Astrocyte (in vitro differentiated cells and primary cell): Measurements from ENCODE around the gene CDX2.

ENCODE experiments used
- EZH2 ChIP-seq: IDR thresholded peaks from 2 replicates; pipeline ENCODE4 v1.6.1; 2012; ENCODE audit warnings: mild to moderate bottlenecking, low read length, inconsistent platforms; ENCODE audit not compliant: insufficient read depth
- TF ChIP-seq, protein P1 (sequence below): IDR thresholded peaks from 2 replicates; pipeline ENCODE4 v1.5.1; 2011; ENCODE audit warnings: low read depth, mild to moderate bottlenecking, inconsistent platforms, low read length, moderate library complexity; ENCODE audit not compliant: insufficient read depth

DNA sequence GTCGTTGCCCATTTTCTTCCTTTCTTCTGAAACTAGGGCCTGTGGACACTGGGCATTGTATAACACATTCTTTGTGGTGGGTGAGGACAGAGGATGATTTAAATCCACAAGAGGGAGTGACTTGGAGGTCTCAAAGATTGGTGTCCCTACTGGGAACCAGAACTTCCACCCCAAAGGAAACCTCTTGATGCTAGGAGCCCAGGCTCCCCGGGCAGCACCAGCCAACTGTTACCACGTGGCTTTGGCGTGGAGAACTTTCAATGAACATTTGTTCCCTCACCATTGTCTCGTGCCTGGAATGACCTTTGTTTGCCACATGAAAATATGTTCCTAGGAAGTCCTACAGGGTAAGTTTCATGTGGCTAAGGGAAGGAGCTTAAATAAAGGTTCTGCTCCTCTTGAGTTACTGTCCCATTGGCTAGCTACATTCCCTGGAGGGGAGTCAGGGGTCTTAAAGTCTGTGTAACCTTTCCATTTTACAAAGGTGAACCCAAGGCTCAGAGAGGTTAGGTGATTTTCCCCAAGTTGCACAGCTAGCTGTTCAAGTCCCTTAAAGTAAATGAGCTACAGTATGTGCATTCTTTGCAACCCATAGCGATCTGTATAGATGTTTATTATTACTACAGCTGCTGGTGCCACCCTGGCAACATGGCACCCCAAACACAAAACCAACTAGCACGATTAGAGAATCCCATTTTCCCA is 5.0 kb upstream of the CDX2 start:
- TF ChIP-seq, protein P1, sequence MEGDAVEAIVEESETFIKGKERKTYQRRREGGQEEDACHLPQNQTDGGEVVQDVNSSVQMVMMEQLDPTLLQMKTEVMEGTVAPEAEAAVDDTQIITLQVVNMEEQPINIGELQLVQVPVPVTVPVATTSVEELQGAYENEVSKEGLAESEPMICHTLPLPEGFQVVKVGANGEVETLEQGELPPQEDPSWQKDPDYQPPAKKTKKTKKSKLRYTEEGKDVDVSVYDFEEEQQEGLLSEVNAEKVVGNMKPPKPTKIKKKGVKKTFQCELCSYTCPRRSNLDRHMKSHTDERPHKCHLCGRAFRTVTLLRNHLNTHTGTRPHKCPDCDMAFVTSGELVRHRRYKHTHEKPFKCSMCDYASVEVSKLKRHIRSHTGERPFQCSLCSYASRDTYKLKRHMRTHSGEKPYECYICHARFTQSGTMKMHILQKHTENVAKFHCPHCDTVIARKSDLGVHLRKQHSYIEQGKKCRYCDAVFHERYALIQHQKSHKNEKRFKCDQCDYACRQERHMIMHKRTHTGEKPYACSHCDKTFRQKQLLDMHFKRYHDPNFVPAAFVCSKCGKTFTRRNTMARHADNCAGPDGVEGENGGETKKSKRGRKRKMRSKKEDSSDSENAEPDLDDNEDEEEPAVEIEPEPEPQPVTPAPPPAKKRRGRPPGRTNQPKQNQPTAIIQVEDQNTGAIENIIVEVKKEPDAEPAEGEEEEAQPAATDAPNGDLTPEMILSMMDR = no peak
- no peak for TF ChIP-seq EZH2
